GM13976 (cell line): Measurements from ENCODE around the gene KLK6.

Experiments
- DNase-seq: peaks from one replicate; pipeline ENCODE4 v3.0.0; 2012; ENCODE audit warnings: low spot score
- CTCF ChIP-seq: IDR thresholded peaks from 2 replicates; pipeline ENCODE4 v1.5.1; 2012; ENCODE audit warnings: borderline replicate concordance, mild to moderate bottlenecking; ENCODE audit not compliant: insufficient read depth; ENCODE audit errors: extremely low read depth, missing control alignments, control extremely low read depth
- in situ Hi-C: fragments of 300-500 bp; cut with MboI; formaldehyde crosslinking; loops from one replicate; pipeline ENCODE4 v1.12.0; 2022; ENCODE audit warnings: low sequenced_read_pairs, mixed read lengths, inconsistent platforms; ENCODE audit not compliant: unreplicated experiment

The KLK6 gene

GRCh38 chr19:50912727-50913716, 56.4 kb downstream of the KLK6 start:
- peak; percentile 68 for DNase-seq
- in situ Hi-C loops, result loop anchor here (10.0 kb wide), 1 partner anchor 118 kb away; the partner anchor contains the start of gene ACP4
- no peak for TF ChIP-seq CTCF

DNA sequence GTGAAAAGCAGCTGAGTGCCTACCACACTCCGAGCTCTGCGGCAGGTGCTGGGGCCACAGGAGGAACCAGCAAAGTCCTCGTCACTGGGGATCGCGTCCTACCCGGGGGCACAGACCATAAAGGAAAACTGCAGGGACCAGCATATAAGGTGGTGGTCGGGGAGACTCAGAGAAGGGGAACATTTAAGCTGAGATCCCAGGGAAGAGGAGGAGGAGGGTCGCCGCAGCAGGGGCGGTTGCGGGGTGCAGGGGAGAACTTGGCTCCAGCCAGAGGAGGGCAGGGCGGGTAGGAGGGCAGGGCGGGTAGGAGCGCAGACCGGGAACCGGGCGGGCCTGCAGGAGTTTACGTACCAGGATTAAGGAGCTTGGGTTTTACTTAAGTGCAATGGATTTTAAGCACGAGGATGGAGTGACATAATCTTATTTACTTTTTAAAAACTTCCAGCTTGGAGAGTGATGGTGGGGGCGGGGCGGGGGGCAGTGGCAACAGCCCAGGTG, 57.2 kb downstream of the KLK6 start:
- TF ChIP-seq CTCF, result no peak
- in situ Hi-C loops, result loop anchor here (10.0 kb wide), 1 partner anchor 117 kb away; the partner anchor contains the start of gene ACP4
- no peak for DNase-seq

- no peak for TF ChIP-seq CTCF
- in situ Hi-C loops, result loop anchor here (10.0 kb wide), 1 partner anchor 117 kb away; the partner anchor contains the start of gene ACP4
- DNase-seq, result no peak
Observed at GRCh38 chr19:50911206-50912101, 57.9 kb downstream of the KLK6 start, which contains the start of gene KLK4. Gene KLK4, minus strand, starts transcription at chr19:50911395. Its CDS starts 657 bp downstream, at chr19:50910738.

- no peak for TF ChIP-seq CTCF
- no peak for DNase-seq
- in situ Hi-C loops, result loop anchor here (10.0 kb wide), 1 partner anchor 116 kb away; the partner anchor contains the start of gene ACP4
Observed at GRCh38 chr19:50910722-50911121, 58.7 kb downstream of the KLK6 start.

GRCh38 chr19:50909240-50910070, 59.9 kb downstream of the KLK6 start:
- peak; percentile 94 for DNase-seq
- TF ChIP-seq CTCF, result no peak
- in situ Hi-C loops, result loop anchor here (10.0 kb wide), 1 partner anchor 115 kb away; the partner anchor contains the start of gene ACP4
